Measurements from ENCODE around the gene PJVK.

DNA sequence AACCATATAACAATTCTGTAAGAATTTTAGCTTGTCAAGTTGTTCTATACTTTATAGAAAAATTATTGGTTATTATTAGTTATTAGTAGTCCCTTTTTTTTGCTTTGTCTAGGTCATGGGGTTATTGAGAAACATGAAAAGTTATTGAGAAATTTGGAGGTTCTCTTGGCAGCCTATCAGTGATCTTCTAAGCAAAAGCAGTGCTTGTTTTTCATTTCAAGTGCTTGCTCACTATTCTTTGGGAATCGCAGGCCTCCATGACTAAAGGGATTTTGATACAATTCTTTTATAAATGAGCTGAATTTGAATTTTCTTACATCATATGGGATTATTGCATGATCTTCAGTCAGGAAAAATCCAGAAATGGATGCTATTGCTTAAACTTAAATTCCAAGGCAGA lies 54.9 kb downstream of the PJVK start:
- TF ChIP-seq, protein P1, sequence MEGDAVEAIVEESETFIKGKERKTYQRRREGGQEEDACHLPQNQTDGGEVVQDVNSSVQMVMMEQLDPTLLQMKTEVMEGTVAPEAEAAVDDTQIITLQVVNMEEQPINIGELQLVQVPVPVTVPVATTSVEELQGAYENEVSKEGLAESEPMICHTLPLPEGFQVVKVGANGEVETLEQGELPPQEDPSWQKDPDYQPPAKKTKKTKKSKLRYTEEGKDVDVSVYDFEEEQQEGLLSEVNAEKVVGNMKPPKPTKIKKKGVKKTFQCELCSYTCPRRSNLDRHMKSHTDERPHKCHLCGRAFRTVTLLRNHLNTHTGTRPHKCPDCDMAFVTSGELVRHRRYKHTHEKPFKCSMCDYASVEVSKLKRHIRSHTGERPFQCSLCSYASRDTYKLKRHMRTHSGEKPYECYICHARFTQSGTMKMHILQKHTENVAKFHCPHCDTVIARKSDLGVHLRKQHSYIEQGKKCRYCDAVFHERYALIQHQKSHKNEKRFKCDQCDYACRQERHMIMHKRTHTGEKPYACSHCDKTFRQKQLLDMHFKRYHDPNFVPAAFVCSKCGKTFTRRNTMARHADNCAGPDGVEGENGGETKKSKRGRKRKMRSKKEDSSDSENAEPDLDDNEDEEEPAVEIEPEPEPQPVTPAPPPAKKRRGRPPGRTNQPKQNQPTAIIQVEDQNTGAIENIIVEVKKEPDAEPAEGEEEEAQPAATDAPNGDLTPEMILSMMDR (conservative IDR thresholded peaks at IDR 0.05; ENCODE audit: low read depth in 2 of 2) = no peak
- no peak for TF ChIP-seq POLR2AphosphoS5 (IDR thresholded peaks at IDR 0.05; ENCODE audit: low read depth)
- TF ChIP-seq JUNB (IDR thresholded peaks at IDR 0.05; ENCODE audit: unreplicated experiment) = no peak
- TF ChIP-seq EZH2 (IDR thresholded peaks at IDR 0.05; ENCODE audit: low read depth, unreplicated experiment) = no peak

All from GM23338 (cell line).